ENCODE results near the gene INHA. TPM values are rescaled to one million over a fixed set of nuclear protein-coding genes. Genes with fewer than 3 reads are reported as not detected.

Gene INHA
- total RNA-seq, 1 experiment from 2014 or later = not detected

- DNase-seq (ENCODE audit: low spot score) = no peak
These were observed 14.0 kb upstream of the INHA start for GRCh38 chr2:219557791-219558785.

DNA sequence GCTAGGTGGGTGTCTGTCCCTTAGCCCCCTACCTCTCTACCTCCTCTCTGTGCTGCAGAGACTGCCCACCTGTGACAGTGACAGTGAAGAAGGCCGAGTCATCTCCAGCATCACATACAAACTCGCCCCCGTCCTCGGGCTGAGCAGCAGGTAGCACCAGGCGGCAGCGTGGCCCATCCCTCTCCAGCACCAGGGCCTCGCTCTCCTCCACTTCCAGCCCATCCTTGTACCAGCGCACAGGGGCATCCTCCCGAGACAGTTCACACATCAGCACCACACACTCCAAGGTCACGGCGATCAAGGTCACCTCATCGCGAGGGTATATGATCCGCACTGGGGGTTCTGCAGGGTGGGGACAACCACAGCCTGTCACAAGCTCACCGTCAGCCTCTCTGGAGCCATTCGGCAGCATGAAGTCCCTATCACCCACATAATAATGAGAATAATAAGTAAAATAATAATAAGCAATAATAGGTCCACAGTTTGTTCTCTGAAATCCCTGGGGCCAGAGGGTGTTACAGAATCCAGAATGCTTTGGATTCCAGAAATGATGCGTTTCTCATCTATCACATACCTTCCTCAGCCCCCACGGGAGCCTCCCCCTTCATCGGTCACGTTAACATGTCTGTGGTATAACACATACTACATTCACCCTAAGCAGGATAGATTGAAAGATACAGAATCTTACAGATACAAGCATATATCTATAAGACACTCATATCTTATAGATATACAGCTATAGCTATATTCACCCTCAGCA is 12.8 kb upstream of the INHA start:
- no peak for DNase-seq (ENCODE audit: low spot score)

- no peak for DNase-seq (ENCODE audit: low spot score)
These were observed 11.8 kb upstream of the INHA start for GRCh38 chr2:219560037-219560892.

GRCh38 chr2:219560893-219561178 is 11.3 kb upstream of the INHA start:
- DNase-seq (ENCODE audit: low spot score) = no peak

DNA sequence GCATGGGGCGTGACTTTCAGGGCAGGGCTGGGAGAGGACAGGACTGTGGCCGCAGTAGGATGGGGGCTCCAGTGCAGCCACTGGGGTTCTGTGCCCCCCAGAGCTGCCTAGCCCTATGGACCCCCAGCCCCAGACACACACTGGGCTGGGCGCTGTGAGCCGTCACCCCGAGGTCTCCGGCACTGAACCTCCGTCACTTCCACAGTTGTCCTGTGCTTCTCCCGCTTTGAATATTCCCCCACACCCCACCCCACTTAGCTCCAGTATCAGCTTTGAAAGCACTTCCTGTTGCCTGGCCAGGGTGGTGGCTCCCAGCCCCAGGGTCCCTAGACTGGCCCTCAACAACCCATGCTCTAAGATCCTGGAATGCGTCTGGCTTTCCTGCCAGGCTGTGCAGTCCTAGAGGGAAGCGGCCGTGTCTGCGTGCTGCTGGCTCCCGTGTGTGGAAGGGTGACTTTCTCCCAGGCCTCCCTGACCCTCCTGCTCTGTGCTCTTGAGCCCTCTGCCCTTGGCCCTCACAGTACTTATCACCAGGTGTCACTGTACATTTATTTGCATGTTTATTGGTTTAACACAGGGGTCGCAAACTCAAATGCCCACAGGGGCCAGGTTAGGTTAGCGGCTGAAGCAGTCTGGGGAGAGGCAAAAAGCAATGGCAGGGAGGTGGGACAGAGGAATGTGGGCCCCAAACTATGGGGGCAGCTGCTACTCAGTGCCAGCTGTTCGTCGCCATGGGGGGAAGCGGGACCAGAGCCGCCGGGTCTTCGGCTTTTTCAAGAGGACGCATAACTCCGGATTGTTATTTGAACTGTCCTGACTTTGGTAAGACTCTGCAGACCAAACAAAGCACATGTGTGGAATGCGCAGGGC is 10.7 kb upstream of the INHA start:
- DNase-seq (ENCODE audit: low spot score) = no peak

- no peak for DNase-seq (ENCODE audit: low spot score)
These were observed 9.8 kb upstream of the INHA start for GRCh38 chr2:219562049-219563020.

- no peak for DNase-seq (ENCODE audit: low spot score)
These were observed 8.7 kb upstream of the INHA start for GRCh38 chr2:219563271-219563928.

DNA sequence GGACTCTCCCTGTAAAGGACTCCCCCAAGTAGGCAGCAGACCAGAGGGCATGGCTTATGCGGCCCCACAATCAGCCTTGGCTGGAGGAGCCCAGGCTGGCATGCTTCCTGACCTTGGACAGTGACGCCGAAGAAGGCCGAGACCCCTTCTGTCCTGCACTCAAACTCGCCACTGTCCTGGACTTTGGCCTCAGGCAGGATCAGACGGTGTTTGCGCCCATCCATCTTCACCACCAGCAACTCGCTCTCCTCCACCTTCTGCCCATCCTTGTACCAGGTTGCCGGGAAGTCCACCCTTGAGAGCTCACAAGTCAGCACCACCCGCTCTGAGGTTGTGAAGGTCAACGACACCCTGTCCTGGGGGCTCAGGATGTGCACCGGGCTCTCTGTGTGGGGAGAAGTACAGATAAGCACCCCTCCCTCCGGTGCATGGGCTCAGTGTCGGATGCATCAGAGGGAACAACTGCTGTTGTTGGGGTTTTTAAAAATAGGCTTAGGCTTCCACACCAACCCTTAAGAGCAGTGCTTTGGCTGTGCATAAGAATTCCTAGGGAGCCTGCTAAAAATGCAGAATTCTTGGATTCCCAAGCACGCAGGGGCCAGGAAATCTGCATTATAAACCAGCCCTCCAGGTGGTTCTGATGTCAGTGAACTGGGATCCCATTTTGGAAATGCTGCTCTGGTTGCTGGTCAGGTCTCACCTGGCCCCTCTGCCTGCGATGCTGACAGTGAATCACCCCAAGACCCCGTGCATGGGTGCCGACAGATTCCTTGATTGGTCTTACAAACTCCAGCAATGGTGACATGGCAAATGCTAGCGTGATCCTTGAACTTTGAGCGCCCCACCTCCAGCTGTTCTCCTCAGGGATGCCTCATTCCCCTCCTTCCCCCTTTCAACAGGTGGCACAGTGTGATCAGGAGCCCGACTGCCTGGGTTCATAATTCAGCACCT is 6.7 kb upstream of the INHA start:
- no peak for DNase-seq (ENCODE audit: low spot score)

- no peak for DNase-seq (ENCODE audit: low spot score)
These were observed 5.5 kb upstream of the INHA start for GRCh38 chr2:219566640-219567039.

DNA sequence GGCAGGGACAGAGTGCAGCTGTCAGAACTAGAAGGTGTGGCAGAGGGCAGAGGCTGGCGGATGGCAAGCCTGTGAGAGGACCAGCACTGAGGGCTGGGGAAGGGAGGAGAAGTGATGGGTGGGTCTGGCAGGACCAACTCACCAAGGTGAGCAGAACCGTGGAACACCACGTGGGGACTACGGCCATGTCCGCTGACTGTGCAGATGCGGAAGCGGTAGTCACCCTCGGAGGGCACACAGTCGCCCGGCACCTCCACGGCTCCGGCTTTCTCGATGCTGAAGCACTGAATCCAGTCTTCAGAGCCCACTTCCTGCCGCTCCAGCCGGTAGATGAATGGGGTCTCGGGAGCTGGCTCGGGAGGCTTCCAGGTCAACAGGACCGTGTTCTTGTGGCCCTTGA is 5.0 kb upstream of the INHA start:
- DNase-seq (ENCODE audit: low spot score) = no peak

DNA sequence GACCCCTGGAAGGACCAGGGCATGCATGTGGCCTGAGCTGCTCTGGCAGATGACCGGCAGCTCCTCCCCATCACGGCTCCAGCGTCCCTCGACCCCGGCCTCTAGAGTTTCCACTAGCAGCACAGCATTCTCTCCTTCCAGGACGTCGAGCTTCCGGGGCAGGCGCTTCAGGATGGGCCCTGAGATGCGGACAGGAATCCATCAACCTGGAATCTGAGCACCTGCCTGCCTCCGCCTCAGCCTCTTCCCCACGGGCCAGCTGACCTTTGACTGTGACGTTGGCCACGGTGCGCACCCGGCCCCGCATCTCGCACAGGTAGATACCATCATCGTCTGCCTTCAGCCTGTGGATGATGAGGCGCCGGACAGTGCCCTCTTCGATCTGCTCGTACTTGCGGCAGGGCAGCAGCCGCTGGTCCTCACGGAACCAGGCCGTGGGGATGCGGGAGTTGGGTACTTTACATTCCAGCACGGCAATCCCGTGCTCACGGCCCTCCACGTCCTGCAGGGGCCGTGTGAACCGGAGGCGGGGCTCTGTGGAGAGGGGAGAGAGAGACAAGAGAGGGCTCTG is 4.2 kb upstream of the INHA start:
- no peak for DNase-seq (ENCODE audit: low spot score)

- DNase-seq (ENCODE audit: low spot score) = no peak
These were observed 3.1 kb upstream of the INHA start for GRCh38 chr2:219569041-219569440.

GRCh38 chr2:219569635-219570034 is 2.5 kb upstream of the INHA start:
- no peak for DNase-seq (ENCODE audit: low spot score)

- no peak for DNase-seq (ENCODE audit: low spot score)
These were observed 1.8 kb upstream of the INHA start for GRCh38 chr2:219570194-219570923.

DNA sequence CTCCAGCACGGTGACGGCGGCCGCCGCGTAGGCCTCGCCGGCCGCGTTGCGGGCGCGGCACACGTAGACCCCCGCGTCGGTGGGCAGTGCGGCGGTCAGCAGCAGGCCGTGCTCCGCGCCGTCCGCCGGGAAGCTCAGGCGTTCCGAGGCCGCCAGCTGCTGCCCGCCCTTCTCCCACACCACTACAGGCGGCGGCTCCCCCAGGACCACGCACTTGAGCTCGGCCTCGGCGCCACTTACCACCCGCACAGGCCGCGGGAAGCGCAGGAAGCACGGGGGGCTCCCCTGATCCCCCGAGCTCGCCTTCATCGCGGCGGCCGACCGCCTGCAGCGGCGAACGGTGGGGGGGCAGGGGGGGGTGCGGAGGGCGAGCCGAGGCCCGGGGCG is 1.2 kb upstream of the INHA start:
- no peak for DNase-seq (ENCODE audit: low spot score)

DNA sequence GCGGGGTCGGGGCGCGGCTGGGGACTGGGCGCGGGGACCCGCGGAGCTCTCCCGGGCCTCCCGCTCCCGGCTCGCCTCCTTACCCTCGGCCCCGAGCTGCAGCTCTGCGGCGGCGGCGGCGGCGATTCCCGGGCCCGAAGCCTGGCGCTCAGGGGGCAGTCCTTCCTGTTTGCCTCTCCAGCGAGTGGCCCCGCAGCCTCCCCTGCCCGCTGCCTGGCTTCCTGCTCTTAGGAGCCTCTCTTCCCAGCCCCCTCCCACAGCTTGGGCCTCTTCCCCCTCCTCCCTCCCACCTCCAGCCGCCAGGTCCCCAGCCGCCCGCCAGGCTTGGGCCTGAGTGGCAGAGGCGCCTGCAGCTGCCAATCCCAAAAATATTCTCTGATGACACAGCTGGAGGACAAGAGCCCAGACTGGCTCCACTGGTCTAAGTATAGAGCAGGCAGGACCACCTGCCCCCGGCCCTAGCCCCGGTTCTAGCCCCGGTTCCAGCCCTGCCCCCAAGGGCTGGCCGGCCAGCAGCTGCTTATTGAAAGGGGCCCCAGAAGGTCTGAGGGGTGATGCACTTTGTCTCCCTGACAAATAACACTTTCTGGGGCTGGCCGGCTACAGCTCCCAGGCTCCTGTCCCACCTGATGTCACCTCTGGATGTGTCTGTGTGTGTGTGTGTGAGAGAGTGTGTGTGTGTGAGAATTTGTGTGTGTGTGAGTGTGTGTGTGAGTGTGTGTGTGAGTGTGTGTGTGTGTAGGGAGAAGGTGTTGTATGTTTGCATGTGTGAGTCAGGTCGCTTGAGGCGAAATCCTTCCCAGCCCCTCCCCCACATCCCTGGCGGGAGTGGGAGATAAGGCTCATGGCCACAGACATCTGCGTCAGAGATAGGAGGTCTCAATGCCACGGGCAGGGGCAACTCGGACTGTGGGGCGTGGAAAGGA is 536 bp upstream of the INHA start, which contains the start of gene OBSL1:
Gene OBSL1 (minus strand): TSS at position 229 of the 926 bp plus-strand sequence. CDS start 307 bp downstream, outside the sequence.
- DNase-seq (ENCODE audit: low spot score) = no peak
